CD1c-positive myeloid dendritic cell (primary cell): Measurements from ENCODE around the gene OVCA2.
A peak's percentile ranks its signal among the peaks of the same experiment; 100 is the strongest.

Source experiments
- DNase-seq: peaks from one replicate; pipeline ENCODE4 v3.0.0-alpha.2; 2016; ENCODE audit errors: extremely low spot score

OVCA2 gene

DNA sequence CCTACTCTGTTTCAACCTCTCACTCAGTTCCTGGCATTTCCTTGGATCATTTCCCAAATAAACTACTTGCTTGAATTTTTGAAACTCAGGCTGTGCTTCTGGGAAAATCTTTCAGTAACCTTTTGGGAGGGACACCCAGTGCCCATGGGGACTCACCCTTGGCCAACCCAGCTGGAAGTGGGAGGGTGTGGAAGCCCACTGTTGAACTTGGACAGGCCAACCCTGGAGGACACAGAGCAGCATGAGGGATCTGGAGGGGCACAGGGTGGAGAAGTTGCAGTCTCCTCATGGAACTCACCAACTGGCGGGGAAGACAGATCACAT, 27.9 kb upstream of the OVCA2 start:
- no peak for DNase-seq

DNA sequence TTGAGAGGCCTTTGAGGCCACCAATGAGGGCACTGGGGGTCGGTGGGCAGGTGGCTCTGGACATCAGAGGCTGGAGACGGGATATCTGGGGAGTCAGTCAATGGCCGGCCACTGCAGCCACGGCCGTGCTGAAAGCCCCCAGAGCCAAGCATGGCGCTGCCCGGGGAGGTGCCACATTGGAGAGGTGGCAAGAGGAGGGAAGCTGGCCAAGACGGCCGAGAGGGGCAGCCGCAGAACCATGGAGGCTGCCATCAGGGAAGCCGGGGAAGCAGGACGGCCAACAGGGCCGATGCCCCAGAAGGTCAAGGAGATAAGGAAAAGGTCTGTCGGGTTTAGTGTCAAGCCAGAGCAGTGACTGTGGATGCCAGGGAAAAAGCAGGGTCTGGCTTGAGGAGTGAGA, 26.5 kb upstream of the OVCA2 start:
- DNase-seq, result no peak

DNA sequence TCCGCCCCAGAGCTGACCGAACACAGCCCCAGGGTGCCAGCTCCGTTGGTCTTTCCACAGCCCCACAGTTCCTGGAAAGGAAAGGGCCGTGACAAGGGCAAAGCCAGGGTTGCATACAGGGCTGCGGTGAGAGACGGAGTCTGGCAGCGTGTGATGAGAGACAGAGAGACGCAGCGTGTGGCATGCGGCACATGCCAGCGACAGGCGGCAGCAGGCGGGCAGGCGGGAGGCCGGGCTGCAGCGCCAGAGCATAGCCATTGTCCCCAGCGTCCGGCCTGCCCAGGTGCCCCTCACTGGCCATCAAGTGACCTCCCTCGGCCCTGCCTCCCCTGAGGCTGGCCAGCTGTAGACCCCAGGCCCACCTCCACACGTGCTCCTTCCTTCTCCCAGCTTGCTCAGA, 25.3 kb upstream of the OVCA2 start:
- no peak for DNase-seq

DNA sequence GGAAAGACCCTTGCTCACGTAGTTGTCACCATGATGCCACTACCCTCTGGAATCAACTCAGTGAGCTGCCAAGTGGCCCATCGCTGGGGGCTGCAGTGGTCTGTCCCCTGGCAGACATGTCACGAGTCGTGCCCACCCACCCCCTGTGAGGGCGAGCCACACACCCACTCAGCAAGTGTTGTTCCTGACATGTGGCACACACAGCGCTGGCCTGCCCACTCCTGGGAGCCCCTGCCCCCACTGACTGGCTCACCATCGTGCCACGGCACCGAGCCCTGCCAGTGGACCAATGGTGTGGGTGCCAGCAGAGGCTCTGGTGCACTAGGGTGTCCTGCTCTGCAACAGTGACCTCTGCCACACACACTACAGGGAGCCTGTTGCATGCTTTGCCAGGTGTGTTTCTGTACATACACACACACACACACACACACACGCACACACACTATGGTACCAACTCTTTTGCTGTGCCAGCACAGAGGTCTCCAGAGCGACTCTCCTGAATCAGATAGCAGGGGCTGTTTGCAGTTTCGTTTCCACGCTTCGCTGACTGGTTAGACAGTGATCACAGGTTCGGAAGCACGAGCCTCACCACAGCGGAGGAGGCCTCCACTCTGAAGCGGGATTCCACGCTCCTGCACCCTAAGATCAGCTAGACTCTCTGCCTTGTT, 24.4 kb upstream of the OVCA2 start:
- no peak for DNase-seq

DNA sequence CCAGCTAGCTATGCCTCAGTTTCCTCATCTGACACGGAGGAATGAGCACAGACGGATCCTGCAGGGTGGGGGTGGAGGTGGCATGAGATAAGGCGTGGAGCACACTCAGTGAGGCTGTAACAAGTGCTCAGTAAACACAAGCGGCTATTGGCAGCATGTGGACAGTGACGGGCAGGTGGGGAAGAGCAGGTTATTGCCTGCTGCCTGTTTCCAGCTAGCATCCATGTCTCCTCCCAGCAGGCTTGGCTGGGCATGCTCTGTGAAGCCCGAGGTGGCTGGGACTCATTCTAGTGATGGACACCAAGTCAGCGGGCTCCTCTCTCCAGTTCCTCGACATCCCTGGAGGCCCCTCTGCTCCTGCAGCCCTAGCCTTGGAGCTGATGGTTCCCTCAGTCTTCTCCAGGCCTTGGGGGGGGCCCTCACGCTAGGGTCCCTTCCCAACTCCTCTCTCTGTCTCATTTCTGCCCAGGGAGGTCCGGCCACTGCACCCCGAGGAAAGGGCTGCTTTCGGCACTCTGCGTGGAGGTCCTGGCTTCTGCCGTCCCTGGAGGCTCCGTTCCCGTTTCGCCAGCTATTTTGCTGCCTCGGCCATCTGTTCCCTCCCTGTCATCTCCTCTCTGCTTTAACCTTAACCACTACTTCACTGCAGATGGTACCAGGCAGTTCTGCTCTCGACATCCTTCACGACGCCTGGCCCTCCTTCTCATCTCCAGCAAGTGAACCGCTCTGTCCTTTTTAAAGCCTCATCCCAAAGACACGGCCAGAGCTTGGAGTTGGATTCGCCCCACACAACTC, 22.9 kb upstream of the OVCA2 start:
- DNase-seq, result no peak

DNA sequence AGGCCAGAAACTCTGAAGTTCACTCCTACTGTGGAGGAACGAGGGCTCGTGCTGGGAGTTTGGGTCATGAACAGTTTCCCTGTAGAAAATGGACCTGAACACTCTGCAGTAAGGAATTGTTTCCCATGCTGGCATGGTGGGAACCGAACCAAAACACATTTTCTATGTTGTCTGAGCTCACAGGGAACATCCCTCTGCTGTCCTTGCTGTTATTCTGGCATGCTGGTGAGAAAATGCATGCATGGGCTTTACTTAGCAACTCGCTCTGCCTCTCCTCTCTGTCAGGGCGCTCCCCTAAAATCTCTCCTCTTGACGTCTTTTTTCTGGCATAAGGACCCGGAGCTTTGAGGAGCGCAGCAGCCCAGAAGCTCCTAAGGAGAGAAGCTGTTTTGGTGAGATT, 22.1 kb upstream of the OVCA2 start:
- no peak for DNase-seq

DNA sequence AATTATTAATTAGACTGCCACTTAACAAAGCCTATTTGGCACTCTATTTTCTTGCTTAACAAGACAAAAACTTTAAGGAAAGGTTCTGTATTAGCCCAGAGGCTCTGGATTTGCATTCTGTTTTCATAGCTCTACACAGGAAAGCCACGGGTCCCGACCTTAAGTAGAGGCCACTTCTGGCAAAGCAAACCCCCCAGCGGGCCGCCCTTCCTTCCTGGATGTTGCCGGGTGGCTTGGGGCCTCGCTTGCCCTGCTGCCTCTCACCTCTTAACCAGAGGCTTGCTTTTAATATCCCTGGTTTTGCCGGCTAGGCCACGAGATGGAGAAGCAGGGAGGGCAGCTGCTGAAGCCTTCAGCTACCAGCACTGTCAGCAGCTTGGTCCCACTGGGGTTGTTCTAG, 21.1 kb upstream of the OVCA2 start:
- DNase-seq, result no peak

DNA sequence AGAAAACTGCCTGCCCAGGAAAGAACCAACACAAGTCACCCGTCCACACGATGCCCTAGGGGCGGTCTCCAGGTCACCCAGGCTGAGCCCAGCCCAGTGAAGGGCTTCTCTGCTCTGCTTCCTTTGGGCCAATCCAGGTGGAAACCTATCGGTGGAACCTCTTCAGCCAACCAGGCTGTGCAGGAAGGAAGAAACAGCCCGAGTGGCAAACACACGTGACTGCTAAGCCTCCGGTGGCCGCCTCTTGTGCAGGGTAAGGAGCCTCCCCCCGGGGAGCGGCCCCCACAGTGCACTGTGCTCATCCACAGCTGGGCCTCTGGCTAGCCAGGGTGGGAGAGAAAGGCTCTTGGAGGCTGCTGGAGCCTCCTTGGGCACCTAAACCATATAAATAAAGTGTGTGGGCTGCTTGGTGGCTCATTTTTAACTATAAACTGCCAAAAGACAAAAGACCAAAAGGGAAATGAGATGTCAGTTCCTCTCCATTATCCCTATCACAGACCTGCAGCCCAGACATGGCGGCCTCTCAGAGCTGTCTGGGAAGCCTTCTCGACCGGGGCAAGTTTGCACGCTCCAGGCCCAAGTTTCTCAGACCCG, 19.1 kb upstream of the OVCA2 start:
- peak; percentile 15 for DNase-seq

DNA sequence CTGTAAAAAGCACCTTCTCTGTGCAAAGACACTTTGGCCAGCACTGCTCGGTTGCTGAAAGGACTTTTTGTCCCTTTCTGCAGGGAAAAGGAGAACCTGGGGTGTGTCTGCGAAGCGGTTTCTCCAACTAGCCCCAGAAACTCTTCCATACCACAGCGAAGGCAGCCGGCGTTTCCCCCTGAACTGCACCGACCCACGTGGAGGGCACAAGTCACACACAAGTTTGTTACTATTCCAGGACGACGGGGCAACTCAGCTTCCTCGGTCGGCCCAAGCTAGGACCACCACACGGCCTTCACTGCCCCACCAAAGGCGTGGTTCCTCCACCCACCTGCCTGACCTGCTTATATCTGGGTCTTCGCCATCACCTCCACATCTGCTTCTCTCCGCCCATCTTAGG, 18.6 kb upstream of the OVCA2 start:
- no peak for DNase-seq

DNA sequence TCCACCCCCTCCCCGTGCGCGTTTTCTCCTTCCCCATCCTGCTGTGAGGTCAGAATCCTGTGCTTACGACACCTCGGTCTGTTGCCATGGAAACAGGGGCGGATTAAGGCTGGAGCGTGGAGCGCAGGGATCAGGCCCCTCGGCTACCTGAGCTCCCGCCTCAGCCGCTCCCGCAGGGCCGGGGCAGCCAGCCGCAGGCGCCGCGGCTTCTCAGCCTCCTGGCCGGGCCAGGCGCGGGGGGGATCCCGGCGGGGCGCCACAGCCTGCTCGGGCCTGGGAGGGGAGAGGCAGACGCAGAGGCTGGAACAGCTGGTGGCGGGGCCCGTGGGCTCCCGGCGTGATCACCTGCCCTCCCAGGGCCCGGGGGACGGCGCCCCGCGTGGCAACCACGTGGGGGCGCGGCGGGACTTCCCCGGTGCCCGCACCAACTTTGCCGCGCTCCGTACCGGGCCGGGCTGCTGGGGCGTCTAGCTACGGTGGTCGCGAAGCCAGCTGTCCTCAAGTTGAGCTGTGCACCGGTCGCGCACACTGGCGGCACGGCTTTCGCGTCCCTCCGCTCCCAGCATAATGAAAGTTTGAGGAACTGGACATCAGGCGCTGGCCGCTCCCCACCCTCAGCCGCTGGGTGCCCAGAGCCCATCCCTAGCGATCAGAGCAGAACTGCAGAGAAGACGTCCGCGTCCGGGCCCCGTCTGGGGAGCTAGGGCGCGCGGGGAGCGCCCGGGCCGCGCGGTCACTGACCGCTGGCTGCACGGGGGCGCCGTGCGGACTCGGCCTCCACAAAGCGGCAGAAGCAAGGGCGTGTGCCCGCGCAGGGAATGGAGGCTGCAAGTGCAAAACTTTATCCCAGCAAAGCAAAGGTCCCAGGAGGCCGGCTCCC, 17.9 kb upstream of the OVCA2 start:
- DNase-seq, result peak; percentile 84

DNA sequence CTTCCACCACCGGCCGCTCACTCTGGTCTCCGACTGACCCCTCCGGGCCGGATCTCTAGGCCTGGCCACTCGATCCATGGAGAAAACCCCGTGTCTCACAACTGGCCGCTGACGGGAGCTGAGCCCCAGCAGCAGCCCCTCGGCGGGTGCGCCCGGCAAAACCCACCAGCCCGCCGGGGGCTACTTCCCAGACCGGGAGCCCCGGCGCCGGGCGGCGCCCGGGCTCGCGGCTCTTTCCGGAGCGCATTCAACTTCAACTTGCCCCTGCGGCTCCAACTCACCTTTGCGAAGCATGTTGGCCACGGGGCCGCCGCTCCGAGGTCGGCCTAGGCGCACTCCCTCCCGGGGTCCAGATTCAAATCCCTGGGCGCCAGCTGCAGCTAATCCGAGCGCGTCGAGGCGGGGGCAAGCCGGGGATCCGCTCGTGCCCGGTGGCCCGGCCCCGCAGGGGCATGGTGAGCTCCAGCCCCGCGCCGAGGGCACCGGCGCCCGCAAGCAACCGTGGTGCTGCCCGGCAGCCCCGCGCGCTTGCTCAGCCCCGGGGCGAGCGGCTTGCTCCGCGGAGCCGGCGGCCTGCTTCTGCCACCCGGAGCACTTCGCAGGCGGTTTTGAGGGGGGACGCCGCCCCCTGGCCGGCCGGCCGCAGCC, 17.1 kb upstream of the OVCA2 start:
- no peak for DNase-seq

DNA sequence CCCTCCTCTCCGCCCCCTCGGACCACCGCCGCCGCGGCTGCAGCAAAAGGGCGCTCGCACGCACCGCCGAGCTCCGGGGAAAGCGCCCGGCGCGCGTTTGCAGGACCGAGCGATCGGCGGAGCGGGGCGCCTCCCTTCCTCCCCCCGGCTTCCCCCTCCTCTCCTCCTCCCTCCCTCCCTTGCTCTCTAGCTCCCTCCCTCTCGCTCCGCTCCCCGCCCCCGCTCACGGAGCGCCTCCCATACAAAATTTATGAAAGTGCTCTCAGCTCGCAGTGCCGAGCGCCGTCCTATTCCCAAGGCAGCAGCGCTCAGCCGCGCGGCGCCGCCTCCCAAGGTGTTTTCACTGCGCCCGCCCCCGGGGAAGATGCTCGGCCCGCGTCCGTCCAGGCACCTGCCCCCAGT, 16.6 kb upstream of the OVCA2 start, which contains the start of gene RTN4RL1:
RTN4RL1 (minus strand) TSS at position 115 of the 402 bp plus-strand sequence. CDS start 469 bp downstream, outside the sequence.
- peak; percentile 43 for DNase-seq

DNA sequence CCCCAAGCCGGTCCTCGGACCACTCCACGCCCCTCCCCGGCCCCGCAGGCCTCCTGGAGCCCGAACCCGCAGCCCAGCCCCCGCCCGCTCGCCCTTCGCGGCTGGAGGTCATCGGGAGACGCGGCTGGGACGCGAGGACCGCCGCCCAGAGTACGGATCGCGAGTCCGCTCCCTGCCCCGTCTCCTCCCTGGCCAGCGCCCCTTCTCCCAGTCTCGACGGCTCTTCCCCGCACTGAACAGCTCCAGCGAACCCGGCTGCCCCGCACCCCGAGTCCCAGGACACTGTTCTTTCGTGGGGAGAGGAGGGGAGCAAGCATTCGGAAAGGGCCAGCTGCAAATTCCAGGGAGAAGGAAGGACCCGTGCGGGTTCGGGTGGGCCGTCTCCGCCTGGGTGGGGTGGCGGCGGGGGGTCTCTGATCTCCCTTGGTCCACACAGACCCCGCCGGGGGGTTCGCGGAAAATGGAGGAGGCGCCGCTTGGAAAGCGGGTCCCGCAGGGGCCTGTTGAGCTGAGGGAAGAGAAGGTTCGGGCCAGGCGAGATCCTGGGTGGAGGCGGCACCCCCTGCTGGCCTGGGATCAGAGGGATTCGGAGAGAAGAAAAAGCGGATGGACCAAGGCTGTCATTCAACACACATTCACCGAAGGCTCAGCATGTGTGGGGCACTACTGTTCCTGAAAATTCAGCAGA, 16.1 kb upstream of the OVCA2 start:
- DNase-seq, result peak; percentile 54

DNA sequence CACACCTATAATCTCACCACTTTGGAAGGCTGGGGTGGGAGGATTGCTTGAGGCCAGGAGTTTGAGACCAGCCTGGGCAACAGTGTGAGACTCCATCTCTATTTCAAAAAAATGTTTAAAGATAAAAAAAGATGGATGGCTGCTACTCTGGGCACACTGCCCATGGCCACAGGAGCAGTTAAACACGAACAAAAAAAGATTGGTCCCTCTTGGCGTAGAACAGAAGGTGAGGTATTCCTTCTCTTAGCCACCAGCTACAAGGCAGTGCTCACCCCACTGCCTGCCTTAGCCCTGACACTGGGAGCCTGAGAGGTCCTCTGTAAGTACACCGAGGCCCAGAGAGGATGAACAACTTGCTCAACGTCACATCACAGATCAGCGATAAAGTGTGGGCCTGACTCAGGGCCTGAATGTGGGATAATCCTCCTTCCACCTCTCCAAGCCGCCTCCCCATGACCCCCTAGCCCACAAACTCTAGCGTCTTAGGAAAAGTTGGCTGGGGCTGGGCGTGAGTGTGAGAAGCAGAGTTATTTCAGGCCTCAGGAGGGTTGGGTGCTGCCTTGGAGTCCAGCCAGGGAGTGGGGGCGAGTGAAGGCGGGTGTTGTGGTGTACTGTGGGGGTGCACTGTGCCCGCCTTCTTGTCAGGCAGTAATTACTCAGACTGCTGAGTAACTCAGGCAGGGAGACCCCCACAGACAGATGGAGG, 14.1 kb upstream of the OVCA2 start:
- no peak for DNase-seq

DNA sequence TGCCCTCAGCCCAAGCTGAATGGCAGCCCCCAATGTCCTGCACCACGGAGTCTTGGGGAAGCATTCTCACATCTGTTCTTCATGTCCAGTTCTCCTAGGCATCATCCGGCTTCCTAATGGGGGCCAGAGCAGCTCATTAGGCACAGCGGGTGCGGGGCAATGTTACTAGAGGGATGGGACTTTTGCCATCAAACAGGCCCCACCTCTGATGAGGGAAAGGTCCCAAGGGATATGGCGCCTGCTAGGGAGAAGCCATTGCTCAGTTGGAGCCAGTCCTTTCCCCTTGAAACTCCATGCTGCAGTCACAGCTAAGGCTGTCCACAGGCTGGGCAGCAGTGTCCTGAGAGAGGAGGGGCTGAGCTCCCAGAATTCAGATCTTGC, 13.6 kb upstream of the OVCA2 start:
- DNase-seq, result no peak

DNA sequence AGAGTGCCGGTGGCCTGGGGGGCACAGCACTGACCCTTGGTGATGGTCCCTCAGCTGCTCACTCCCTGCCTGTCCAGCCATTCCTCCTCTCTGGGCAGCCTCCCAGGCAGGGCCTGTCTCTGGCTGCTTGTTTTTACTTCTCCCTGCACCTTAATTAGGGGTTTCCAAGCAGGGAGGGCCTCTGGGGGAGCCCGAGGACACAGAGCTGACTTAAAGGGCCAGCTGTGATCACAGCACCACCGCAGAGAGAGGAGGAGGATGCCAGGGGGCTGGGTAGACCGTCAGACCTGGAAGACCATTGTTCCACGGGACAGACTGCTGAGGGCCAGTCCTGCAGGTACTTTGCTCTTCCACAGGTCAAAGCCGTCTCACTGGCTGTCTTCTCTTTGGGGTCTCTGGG, 13.1 kb upstream of the OVCA2 start:
- no peak for DNase-seq

DNA sequence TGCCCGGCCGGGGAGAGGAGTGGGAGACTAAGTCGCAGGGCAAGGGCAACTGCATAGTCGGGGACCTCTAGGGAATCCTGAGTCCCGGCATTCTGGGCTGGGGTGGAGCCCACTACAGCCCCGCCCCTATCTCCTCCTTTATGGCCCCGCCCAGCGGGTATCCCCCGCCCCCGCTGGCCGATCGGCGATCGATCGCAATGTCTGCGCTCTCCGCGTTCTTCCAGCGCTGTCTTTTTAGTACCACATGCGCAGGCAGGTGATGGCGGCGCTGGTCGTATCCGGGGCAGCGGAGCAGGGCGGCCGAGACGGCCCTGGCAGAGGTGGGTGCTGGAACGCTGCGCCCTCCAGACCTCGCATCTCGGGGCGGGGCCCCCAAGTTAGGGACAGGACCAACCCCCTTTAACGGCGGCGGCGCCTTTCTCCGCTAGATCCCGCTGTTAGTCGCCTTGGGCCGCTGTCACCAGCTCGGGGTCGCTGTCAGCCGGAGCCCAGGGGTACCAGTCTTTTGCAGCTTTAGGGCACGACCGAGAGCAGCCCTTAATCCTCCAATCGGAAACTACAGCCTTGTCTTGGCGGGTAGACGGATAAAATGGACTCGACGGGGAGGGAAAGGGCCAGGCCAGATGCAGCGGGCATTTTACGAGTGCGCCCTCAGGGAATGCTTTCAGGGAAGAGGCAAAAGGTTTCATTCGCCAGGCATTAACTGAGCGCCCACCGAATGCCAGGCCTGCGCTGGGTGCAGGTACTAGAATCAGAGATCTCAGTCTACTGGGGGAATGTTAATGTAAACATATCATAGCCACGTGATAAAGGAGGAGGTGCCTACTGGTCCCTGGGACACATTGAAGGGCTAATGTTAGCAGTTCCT, 11.7 kb upstream of the OVCA2 start, which contains the start of gene DPH1:
DPH1 (plus strand) TSS at position 243 of the 868 bp plus-strand sequence; CDS start at position 260, 17 bp downstream.
- DNase-seq, result peak; percentile 89

DNA sequence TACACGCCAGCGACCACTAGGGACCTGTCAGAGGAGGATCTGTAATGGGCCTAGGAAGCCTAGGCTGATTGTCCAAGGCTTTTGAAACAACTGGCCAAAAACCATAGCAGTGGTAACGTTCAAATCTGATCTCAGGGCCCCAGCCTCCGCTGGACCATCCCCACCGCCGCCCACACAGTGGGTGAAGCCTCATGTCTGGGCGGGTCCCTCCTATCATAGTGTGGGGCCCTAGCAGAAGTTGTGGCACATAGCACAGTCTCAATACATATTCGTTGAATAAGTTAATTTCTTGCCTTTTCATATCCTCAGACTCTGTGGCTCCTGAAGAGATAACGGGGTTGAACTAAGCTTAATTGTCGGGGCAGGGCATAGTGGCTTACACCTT, 11.1 kb upstream of the OVCA2 start:
- no peak for DNase-seq

DNA sequence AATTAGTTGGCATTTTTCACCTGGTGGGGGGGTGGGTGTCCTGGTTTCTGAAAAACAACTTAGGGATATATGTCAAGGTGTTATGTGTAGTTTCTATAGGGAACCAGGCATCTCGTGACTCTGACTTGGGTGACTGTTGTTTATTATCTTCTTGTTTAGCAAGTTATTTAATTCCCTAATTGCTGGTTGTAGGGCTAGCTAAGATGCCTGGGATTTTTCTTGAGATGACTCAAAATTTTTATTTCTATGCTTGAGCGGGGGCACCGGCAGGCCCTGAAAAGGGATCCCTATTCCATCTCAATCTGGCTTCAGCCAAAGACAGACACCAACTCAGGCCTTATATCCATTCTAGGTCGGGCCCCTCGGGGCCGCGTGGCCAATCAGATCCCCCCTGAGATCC, 8.7 kb upstream of the OVCA2 start:
- no peak for DNase-seq
